Keratinocyte (primary cell): Measurements from ENCODE around the gene NHLRC3.

Source experiments
- CTCF ChIP-seq, 3 experiments: IDR thresholded peaks in 1 of 3; conservative IDR thresholded peaks in 1 of 3; optimal IDR thresholded peaks in 1 of 3; 2 replicates in 2 of 3; 3 replicates in 1 of 3; pipeline versions ENCODE3 to v1.5.1; 2011; ENCODE audit warnings: low read length in 3 of 3, mild to moderate bottlenecking in 3 of 3, moderate library complexity in 2 of 3, control low read depth in 1 of 3, inconsistent platforms in 1 of 3; ENCODE audit not compliant: insufficient read depth in 2 of 3; ENCODE audit errors: extremely low read depth in 1 of 3
- EZH2 ChIP-seq: IDR thresholded peaks from one replicate; pipeline ENCODE4 v1.6.1; 2012; ENCODE audit warnings: inconsistent platforms, mild to moderate bottlenecking, low read length, moderate library complexity

GRCh38 chr13:39058040-39058439 lies 19.8 kb downstream of the NHLRC3 start:
- TF ChIP-seq CTCF (optimal IDR thresholded peaks at IDR 0.05 in 1 of 3, IDR thresholded peaks at IDR 0.05 in 1 of 3, conservative IDR thresholded peaks at IDR 0.05 in 1 of 3; ENCODE audit: extremely low read depth in 1 of 3, insufficient read depth in 2 of 3, low read length in 3 of 3) (no peak), EZH2 (no peak)
